ENCODE results near the gene LACTBL1.

DNA sequence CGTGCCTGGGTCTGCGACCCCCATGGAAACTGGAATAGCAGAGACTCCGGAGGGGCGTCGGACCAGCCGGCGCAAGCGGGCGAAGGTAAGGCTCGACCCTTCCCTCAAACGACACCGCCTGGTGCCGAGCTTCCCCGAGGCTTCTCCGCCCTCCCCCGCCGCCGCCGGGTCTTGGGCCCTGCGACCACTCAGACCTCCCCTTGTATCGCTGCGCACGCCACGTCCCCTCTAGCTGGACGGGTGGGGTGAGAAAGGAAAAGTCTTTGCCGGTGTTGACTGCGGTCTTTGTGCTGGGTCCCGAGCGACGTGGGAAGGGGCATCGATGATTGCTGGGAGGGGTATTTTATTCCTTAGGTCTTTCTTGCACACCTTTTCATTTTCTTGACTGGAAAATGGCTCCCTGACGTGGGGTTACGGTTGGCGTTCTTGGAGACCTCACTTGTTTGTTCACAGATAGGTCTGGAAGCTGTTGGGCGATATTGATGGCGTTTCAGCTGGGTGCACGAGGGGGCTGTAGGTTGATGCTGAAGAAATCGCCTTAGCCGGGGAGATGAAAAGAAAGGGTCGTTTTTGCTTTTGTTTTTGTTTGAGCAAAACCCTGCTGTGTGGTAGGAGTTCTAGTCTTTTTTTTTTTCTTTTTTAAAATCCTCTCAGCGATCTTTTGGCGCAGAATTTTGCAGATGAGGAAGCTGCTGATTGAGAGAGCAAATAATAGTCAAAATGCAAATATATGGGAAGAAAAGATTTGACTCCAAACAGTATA is 47.4 kb upstream of the LACTBL1 start:
- TF ChIP-seq, protein P1, sequence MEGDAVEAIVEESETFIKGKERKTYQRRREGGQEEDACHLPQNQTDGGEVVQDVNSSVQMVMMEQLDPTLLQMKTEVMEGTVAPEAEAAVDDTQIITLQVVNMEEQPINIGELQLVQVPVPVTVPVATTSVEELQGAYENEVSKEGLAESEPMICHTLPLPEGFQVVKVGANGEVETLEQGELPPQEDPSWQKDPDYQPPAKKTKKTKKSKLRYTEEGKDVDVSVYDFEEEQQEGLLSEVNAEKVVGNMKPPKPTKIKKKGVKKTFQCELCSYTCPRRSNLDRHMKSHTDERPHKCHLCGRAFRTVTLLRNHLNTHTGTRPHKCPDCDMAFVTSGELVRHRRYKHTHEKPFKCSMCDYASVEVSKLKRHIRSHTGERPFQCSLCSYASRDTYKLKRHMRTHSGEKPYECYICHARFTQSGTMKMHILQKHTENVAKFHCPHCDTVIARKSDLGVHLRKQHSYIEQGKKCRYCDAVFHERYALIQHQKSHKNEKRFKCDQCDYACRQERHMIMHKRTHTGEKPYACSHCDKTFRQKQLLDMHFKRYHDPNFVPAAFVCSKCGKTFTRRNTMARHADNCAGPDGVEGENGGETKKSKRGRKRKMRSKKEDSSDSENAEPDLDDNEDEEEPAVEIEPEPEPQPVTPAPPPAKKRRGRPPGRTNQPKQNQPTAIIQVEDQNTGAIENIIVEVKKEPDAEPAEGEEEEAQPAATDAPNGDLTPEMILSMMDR (IDR thresholded peaks at IDR 0.05): no peak
- TF ChIP-seq POLR2A (IDR thresholded peaks at IDR 0.05): no peak

Data from Peyer's patch (tissue), 4 donors.